RWPE2 (cell line): ENCODE measurements around the gene MOCS1.

Experiments
- ATAC-seq: fragments of 200-7000 bp; cut with Tn5 transposase; 3 replicates; pipeline ENCODE4 v1.9.1; 2021; ENCODE audit warnings: low read depth
- DNase-seq: peaks from one replicate; pipeline ENCODE4 v3.0.0-alpha.2; 2020; ENCODE audit warnings: low spot score
- H3K27ac ChIP-seq: fragments of 450-650 bp; 2 replicates; pipeline ENCODE4 v1.5.1; 2017; ENCODE audit warnings: mild to moderate bottlenecking; ENCODE audit not compliant: poor library complexity, severe bottlenecking
- H3K27me3 ChIP-seq: fragments of 250-450 bp; sonication (Bioruptor Pico); 2 replicates; pipeline ENCODE4 v1.5.1; 2021; ENCODE audit warnings: mild to moderate bottlenecking, moderate library complexity; ENCODE audit not compliant: insufficient read depth, poor library complexity, severe bottlenecking
- H3K36me3 ChIP-seq: fragments of 250-450 bp; sonication (Bioruptor Pico); 2 replicates; pipeline ENCODE4 v1.5.1; 2020; ENCODE audit warnings: low read depth, mild to moderate bottlenecking, moderate library complexity
- H3K4me1 ChIP-seq: fragments of 250-450 bp; sonication (Bioruptor Pico); 2 replicates; pipeline ENCODE4 v1.5.1; 2021; ENCODE audit warnings: mild to moderate bottlenecking, moderate library complexity; ENCODE audit not compliant: insufficient read depth, poor library complexity, severe bottlenecking
- H3K4me3 ChIP-seq: fragments of 250-450 bp; sonication (Bioruptor Pico); 2 replicates; pipeline ENCODE4 v1.5.1; 2021; ENCODE audit warnings: mild to moderate bottlenecking, moderate library complexity; ENCODE audit not compliant: severe bottlenecking
- H3K9me3 ChIP-seq: fragments of 250-450 bp; sonication (Bioruptor Pico); 2 replicates; pipeline ENCODE4 v1.5.1; 2021; ENCODE audit warnings: mild to moderate bottlenecking, moderate library complexity; ENCODE audit not compliant: severe bottlenecking
- CTCF ChIP-seq: fragments of 450-650 bp; IDR thresholded peaks from one replicate; pipeline ENCODE4 v1.5.1; 2017; ENCODE audit warnings: mild to moderate bottlenecking, moderate library complexity; ENCODE audit not compliant: poor library complexity, severe bottlenecking

MOCS1 gene

GRCh38 chr6:39902786-39903465 lies 31.3 kb downstream of the MOCS1 start:
- Histone ChIP-seq H3K36me3 (no peaks in the 10 kb centered on the region), H3K27ac (no peak overlapping the region), H3K4me3 (no peak overlapping the region), H3K9me3 (no peaks in the 10 kb centered on the region), H3K27me3 (no peaks in the 10 kb centered on the region), H3K4me1 (no peaks in the 10 kb centered on the region)
- DNase-seq = no peak
- TF ChIP-seq CTCF = no peak
- ATAC-seq = no peak

DNA sequence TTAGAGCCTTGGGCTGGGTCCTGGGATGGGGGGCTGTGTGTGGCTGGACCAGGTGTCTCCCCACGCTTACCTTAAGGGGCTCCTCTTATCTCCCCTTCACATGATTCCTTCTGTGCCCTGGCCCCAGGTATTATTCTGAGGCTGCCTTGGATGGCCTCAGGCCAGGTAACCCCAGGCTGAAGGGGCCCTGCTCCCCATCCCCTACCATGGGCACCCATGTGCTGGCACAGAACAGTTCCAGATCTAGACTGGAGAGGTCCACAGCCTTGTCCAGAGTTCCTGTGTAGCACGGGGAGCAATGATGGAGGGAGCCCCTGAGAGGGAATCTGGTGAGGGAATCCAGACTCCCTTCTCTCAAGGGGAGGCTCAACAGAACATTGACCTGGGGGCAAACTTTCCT lies 32.1 kb downstream of the MOCS1 start:
- Histone ChIP-seq H3K36me3 (no peaks in the 10 kb centered on the region), H3K27me3 (no peaks in the 10 kb centered on the region), H3K27ac (no peak overlapping the region), H3K4me1 (no peaks in the 10 kb centered on the region), H3K9me3 (no peaks in the 10 kb centered on the region), H3K4me3 (no peak overlapping the region)
- TF ChIP-seq CTCF = no peak
- DNase-seq (no peak), ATAC-seq (no peak; the same call in 2 of the 3 replicates)

DNA sequence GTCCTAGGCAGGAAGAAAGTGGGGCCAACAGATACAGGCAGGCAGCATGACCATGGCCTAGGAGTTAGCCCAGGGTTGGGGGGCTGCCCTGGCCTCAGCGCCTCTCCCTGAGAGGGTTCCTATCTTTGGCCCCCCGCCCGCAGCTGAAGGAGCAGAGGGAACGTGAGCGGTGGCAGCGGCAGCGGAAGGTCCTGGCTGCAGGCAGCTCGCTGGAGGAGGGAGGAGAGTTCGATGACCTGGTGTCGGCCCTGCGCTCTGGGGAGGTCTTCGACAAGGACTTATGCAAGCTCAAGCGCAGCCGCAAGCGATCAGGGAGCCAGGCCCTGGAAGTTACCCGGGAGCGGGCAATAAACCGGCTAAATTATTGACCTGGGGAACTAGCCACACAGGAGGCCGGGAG lies 32.6 kb downstream of the MOCS1 start:
- H3K36me3 ChIP-seq = no peaks in the 10 kb centered on the region
- no peak for TF ChIP-seq CTCF
- DNase-seq (no peak), ATAC-seq (no peak)
- no peak overlapping the region for H3K4me3 ChIP-seq
- H3K27ac ChIP-seq = no peak overlapping the region
- no peaks in the 10 kb centered on the region for H3K9me3 ChIP-seq
- H3K4me1 ChIP-seq = no peaks in the 10 kb centered on the region
- no peaks in the 10 kb centered on the region for H3K27me3 ChIP-seq

DNA sequence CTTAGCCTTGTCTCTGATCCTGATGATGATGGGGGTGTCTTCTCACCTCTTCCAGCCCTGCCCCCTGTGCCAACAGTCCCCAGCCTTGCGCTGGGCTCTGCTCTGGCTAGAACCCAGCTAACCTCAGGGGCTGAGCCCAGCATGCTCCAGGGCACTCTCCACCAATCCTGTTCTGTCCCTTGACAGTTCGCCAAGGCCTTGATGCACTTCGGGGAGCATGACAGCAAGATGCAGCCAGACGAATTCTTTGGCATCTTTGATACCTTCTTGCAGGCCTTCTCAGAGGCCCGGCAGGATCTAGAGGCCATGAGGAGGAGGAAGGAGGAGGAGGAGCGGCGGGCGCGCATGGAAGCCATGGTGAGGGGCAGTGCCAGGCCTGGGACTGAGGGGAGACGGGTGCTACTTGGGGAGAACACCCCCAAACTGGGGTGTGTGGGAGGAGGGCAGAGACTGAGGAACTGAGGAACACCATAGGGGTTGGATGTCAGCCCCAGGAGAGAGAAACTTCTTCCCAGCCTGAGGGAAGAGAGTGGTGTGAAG lies 33.1 kb downstream of the MOCS1 start:
- H3K4me3 ChIP-seq = no peak overlapping the region
- H3K4me1 ChIP-seq = no peaks in the 10 kb centered on the region
- DNase-seq (no peak), ATAC-seq (no peak)
- no peak overlapping the region for H3K27ac ChIP-seq
- H3K9me3 ChIP-seq = no peaks in the 10 kb centered on the region
- H3K27me3 ChIP-seq = no peaks in the 10 kb centered on the region
- no peak for TF ChIP-seq CTCF
- H3K36me3 ChIP-seq = no peaks in the 10 kb centered on the region
